Ovary (tissue), 9 donors: Measurements from ENCODE around the gene ITGB1BP1. TPM values are rescaled to one million over a fixed set of nuclear protein-coding genes. Genes with fewer than 3 reads are reported as not detected.
A peak's percentile ranks its signal among the peaks of the same experiment; 100 is the strongest.

Experiments
- DNase-seq, 5 donors: peaks; one replicate each; pipeline ENCODE4 v3.0.0-alpha.2; 2019 to 2020
- H3K27ac ChIP-seq, 2 donors: fragments of 200-600 bp; one replicate each; pipeline versions ENCODE4 v1.5.1 to v1.8.0; 2019 to 2022
- H3K27me3 ChIP-seq: fragments of 200-600 bp; one replicate; pipeline ENCODE4 v1.8.0; 2022
- H3K36me3 ChIP-seq: fragments of 200-600 bp; sonication (generic); one replicate; pipeline ENCODE4 v1.5.1; 2019
- H3K4me1 ChIP-seq: one replicate; pipeline ENCODE4 v1.8.1; 2013; ENCODE audit warnings: mild to moderate bottlenecking, moderate library complexity; ENCODE audit not compliant: insufficient read depth
- H3K4me3 ChIP-seq: fragments of 200-600 bp; sonication (generic); one replicate; pipeline ENCODE4 v1.5.1; 2017
- H3K9me3 ChIP-seq, 2 donors: fragments of 200-600 bp in 1 of 2; sonication (generic) in 1 of 2; one replicate each; pipeline versions ENCODE4 v1.5.1 to v1.8.1; 2013 to 2019; ENCODE audit warnings: mild to moderate bottlenecking in 1 of 2, moderate library complexity in 1 of 2
- CTCF ChIP-seq, 3 donors: fragments of 450-650 bp in 2 of 3; fragments of 200-600 bp in 1 of 3; IDR thresholded peaks; one replicate each; pipeline versions ENCODE4 v1.5.1 to v1.8.0; 2016 to 2022; ENCODE audit warnings: antibody characterized with exemption in 3 of 3, mild to moderate bottlenecking in 1 of 3
- EP300 ChIP-seq: sonication (generic); formaldehyde crosslinking; IDR thresholded peaks from one replicate; pipeline ENCODE4 v1.6.1; 2017; ENCODE audit warnings: antibody characterized with exemption
- POLR2A ChIP-seq: fragments of 450-650 bp; IDR thresholded peaks from one replicate; pipeline ENCODE4 v1.6.1; 2017; ENCODE audit warnings: antibody characterized with exemption, mild to moderate bottlenecking, moderate library complexity
- WGBS, 3 donors: extraction: QIAGEN DNeasy Blood & Tissue Kit in 1 of 3; methylation state at CpG; one replicate each; pipeline versions ENCODE4 v1.1.5 to v1.1.7; 2013 to 2017; 5-methylcytosine and 5-hydroxymethylcytosine counted together
- intact Hi-C, 4 donors: fragments of 100-400 bp; cut with DNase I; formaldehyde crosslinking; loops; one replicate each; pipeline versions ENCODE4 v1.11.0 to v1.15.1; 2022 to 2023
- polyA plus RNA-seq, 2 donors: library from polyadenylated mRNA; stranded (reverse); fragments of 200-250 nt in 1 of 2; fragments of 350-450 nt in 1 of 2; fragmentation: Illumina TruSeq in 1 of 2; extraction: RNeasy Lipid Tissue Mini Kit (QIAGEN cat#74804) in 1 of 2; gene quantifications; one replicate each; pipeline ENCODE4 v1.2.3, GENCODE V29; 2013 to 2014
- total RNA-seq, 7 donors: library from RNA; depleted of rRNA in 2 of 7; stranded (reverse); fragments of >200 nt in 2 of 7; fragmentation: NEBNext Ultra II Directional in 3 of 7; extraction: Animal tissue kit (Norgen Biotek cat#: 25700) in 3 of 7; gene quantifications; one replicate each; pipeline versions ENCODE4 v1.1.0 to v1.2.4, GENCODE V29; 2016 to 2023
- donor health status: DM: no; HTN: no; CAD: no; lungs with moderate emphysema.
- donor health status: DM: no; HTN: no; CAD: no.
- donor health status: Bipolar disorder and iron deficiency.
- donor health status: DM: yes; HTN: yes; CAD: no.
- donor health status: DM: no; HTN: no; CAD: no.
- donor health status: DM: yes; HTN: yes; CAD: no.

Gene ITGB1BP1
- total and polyA plus RNA-seq, 9 donors: 14.5 to 82.2 (median 64.5) TPM

- no peak overlapping the region for H3K27ac ChIP-seq
- no peak overlapping the region for H3K4me3 ChIP-seq
- WGBS, 3 donors: 79 to 82% (median 81%) methylated on average over 7 of the region's 7 CpGs
- H3K36me3 ChIP-seq: no peaks in the 10 kb centered on the region
- no peaks in the 10 kb centered on the region for H3K4me1 ChIP-seq
- no peaks in the 10 kb centered on the region for H3K9me3 ChIP-seq
- no peak for TF ChIP-seq EP300
- TF ChIP-seq CTCF (IDR thresholded peaks at IDR 0.05): no peak
- no peak for TF ChIP-seq POLR2A
- no peaks in the 10 kb centered on the region for H3K27me3 ChIP-seq
- peak in 1 of 5 donors; percentile 24 for DNase-seq
- intact Hi-C loops: no loop called here
These were observed 33.0 kb downstream of the ITGB1BP1 start for GRCh38 chr2:9390151-9390850.

GRCh38 chr2:9388950-9389911 lies 34.1 kb downstream of the ITGB1BP1 start:
- H3K27me3 ChIP-seq: no peaks in the 10 kb centered on the region
- DNase-seq: peak in 1 of 5 donors; percentile 24
- H3K4me1 ChIP-seq: no peaks in the 10 kb centered on the region
- 90% methylated on average over 27 to 28 of the region's 28 CpGs for WGBS, 3 donors
- no peak overlapping the region for H3K27ac ChIP-seq
- no peaks in the 10 kb centered on the region for H3K36me3 ChIP-seq
- intact Hi-C loops: no loop called here
- TF ChIP-seq CTCF (IDR thresholded peaks at IDR 0.05): no peak
- no peak for TF ChIP-seq POLR2A
- no peak overlapping the region for H3K4me3 ChIP-seq
- H3K9me3 ChIP-seq: no peaks in the 10 kb centered on the region

- Histone ChIP-seq H3K27me3 (no peaks in the 10 kb centered on the region), H3K4me3 (no peak overlapping the region), H3K9me3 (no peaks in the 10 kb centered on the region), H3K27ac (no peak overlapping the region), H3K36me3 (no peaks in the 10 kb centered on the region), H3K4me1 (no peaks in the 10 kb centered on the region)
- WGBS, 3 donors: 80 to 92% (median 85%) methylated on average over 11 of the region's 11 CpGs
- intact Hi-C loops: no loop called here
- DNase-seq: peak in 1 of 5 donors; percentile 11
- TF ChIP-seq POLR2A (no peak), EP300 (no peak), CTCF (IDR thresholded peaks at IDR 0.05) (no peak)
These were observed 35.1 kb downstream of the ITGB1BP1 start for GRCh38 chr2:9388199-9388681.

GRCh38 chr2:9385841-9386240 lies 37.5 kb downstream of the ITGB1BP1 start:
- TF ChIP-seq POLR2A (no peak), EP300 (no peak), CTCF (IDR thresholded peaks at IDR 0.05) (no peak)
- H3K4me1 ChIP-seq: no peaks in the 10 kb centered on the region
- no peak for DNase-seq
- no peaks in the 10 kb centered on the region for H3K9me3 ChIP-seq
- H3K4me3 ChIP-seq: no peak overlapping the region
- no peaks in the 10 kb centered on the region for H3K36me3 ChIP-seq
- no peaks in the 10 kb centered on the region for H3K27me3 ChIP-seq
- WGBS, 3 donors: 85 to 87% (median 86%) methylated on average over 6 of the region's 6 CpGs
- no peak overlapping the region for H3K27ac ChIP-seq
- intact Hi-C loops: no loop called here
